ENCODE results near the gene ZNF365.
A peak's percentile ranks its signal among the peaks of the same experiment; 100 is the strongest.

ZNF365 gene

DNA sequence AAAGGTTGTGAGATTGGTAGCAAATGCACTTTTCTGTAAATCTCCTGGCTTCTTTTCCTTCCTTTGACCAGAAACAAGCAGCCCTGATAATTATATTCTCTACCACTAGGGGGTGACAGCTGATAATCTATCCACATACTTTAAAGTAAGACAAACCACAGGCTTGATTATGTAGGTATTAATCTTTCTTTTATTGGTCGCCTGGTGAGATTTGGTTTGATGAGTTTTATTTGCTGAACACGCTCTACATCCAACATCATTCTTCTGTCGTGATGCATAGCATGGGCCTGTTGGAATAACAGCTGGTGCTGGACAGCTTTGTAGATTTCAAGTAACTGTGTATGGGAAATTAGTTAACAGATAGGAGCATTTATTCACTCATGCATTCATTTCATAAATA lies 63.5 kb downstream of the ZNF365 start:
- no peak overlapping the region for H3K4me3 ChIP-seq
- TF ChIP-seq Cebpa-rat (IDR thresholded peaks at IDR 0.05) = no peak
- H4K20me1 ChIP-seq = no peaks in the 10 kb centered on the region
- H3K9me3 ChIP-seq = no peaks in the 10 kb centered on the region
- H3K36me3 ChIP-seq = no peaks in the 10 kb centered on the region
- H3K9ac ChIP-seq = no peak overlapping the region
- no peak overlapping the region for H3K27ac ChIP-seq
- H3K4me1 ChIP-seq = no peaks in the 10 kb centered on the region
- no peaks in the 10 kb centered on the region for H3K27me3 ChIP-seq
- H3K4me2 ChIP-seq = no peak overlapping the region

DNA sequence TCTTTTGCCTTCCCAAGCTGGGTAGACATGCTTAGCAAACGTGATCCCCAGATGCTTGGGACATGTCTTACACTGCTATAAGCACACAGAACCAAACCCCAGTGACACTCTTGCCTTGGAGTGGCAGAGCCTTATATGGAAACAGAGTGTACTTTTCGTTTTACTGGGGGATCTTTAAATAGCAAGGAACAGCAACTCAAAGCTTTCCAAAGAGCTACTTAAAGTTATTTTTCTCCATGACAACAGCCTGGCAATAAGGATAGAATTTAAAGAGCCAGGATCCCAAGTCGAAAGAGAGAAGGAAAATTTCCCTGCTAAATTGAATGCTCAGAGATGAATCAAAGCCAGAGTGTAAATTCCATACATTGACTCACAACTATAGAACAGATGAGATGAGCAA lies 67.8 kb downstream of the ZNF365 start:
- Histone ChIP-seq H3K9me3 (no peaks in the 10 kb centered on the region), H4K20me1 (no peaks in the 10 kb centered on the region), H3K36me3 (no peaks in the 10 kb centered on the region), H3K4me1 (peaks cover 7% of the 10 kb centered on the region; the same call in 1 of the 2 replicates), H3K27me3 (no peaks in the 10 kb centered on the region), H3K9ac (no peak overlapping the region), H3K27ac (no peak overlapping the region), H3K4me3 (no peak overlapping the region), H3K4me2 (no peak overlapping the region)
- TF ChIP-seq Cebpa-rat (IDR thresholded peaks at IDR 0.05) = no peak

DNA sequence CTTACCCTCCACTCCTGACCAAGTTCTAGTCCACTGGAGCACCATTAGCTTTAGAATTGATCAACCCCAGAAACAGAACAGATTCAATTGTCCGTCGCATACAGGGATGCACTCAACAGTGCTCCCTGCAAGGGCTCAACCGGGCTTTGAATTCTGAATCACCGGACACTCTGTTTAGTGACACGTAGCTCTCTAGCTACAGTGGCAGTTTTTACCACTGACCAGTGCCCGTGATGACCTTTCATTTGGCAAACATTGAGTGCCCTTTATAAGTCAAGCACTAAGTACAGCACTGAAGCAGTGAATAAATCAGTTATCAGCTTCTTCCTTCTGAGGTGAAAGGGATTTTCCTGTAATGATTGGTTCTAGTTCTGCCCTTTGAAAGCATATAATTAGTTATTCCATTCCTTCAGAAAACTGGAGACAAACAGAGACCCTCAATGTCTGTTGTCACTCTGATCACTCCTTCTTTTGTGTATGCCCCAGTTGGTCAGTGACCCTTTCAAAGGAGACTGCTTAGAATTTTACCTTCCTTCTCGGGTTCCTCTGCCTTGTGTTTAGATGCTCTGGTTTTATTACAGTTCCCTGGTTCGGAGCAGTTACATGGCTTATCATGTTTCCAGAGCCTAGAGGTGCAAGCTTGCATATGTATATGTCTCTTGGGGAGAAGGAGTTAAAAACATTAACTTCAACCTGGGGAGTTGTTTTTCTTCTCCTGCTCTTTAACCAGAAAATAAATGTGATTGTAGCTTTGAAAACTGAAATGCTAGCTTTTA lies 68.9 kb downstream of the ZNF365 start:
- H3K4me2 ChIP-seq = no peak overlapping the region
- no peak overlapping the region for H3K27ac ChIP-seq
- no peak overlapping the region for H3K9ac ChIP-seq

DNA sequence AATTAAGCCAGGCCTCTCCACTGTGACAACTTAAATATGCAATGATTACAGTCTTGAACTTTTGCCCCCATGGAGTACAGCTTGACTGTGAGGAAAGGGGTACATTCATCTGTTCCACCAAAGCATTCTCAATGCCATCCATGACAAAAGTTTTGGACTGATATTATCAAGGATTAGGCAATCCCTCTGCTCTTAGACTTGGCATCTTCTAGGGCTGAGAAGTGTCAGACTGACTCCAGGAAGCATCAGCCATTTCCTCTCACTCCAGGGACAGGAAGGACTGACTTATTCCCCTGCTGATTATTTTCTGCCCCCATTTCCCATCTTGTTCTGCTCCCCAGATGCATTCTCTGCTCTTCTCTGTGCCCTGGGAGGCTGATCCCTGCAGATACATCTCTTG lies 69.7 kb downstream of the ZNF365 start:
- Histone ChIP-seq H3K4me2 (peak overlapping the region; percentile 25; the same call in 1 of the 2 replicates), H3K4me3 (no peak overlapping the region), H3K27ac (no peak overlapping the region), H3K27me3 (no peaks in the 10 kb centered on the region), H3K9me3 (no peaks in the 10 kb centered on the region), H3K9ac (no peak overlapping the region), H3K4me1 (peaks cover 7% of the 10 kb centered on the region; the same call in 1 of the 2 replicates), H3K36me3 (no peaks in the 10 kb centered on the region), H4K20me1 (no peaks in the 10 kb centered on the region)
- TF ChIP-seq Cebpa-rat (IDR thresholded peaks at IDR 0.05) = no peak

More for the DNA sequence above, 68.9 kb downstream of the ZNF365 start:
- Histone ChIP-seq H3K9me3 (no peaks in the 10 kb centered on the region), H4K20me1 (no peaks in the 10 kb centered on the region), H3K36me3 (no peaks in the 10 kb centered on the region), H3K4me3 (no peak overlapping the region), H3K4me1 (peaks cover 7% of the 10 kb centered on the region; the same call in 1 of the 2 replicates), H3K27me3 (no peaks in the 10 kb centered on the region)
- TF ChIP-seq Cebpa-rat (IDR thresholded peaks at IDR 0.05) = no peak

DNA sequence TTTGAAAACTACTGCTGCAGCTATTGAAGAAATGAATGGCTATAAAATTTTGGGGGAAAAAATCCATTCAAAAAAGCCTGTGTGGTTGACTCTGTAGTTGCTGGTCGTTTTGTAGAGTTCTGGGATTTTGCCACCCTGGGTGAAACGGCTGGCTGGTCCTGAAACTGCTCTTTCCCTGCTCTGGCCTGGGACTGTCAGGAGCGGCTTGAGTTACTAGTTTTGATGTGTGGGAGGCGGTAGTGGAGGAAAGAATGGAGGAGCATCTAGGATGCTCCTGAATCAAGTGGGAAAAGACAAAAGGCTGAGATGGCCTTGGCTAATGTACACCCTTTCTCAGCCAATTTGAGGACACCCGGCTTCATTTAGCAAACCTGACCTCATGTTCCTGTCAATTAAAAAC lies 72.5 kb downstream of the ZNF365 start:
- no peak for TF ChIP-seq Cebpa-rat (IDR thresholded peaks at IDR 0.05)
- Histone ChIP-seq H3K27me3 (no peaks in the 10 kb centered on the region), H3K9me3 (no peaks in the 10 kb centered on the region), H3K27ac (no peak overlapping the region), H3K4me2 (no peak overlapping the region), H3K4me3 (no peak overlapping the region), H3K36me3 (no peaks in the 10 kb centered on the region), H4K20me1 (no peaks in the 10 kb centered on the region), H3K4me1 (peaks cover 13% of the 10 kb centered on the region; the same call in 1 of the 2 replicates), H3K9ac (no peak overlapping the region)

DNA sequence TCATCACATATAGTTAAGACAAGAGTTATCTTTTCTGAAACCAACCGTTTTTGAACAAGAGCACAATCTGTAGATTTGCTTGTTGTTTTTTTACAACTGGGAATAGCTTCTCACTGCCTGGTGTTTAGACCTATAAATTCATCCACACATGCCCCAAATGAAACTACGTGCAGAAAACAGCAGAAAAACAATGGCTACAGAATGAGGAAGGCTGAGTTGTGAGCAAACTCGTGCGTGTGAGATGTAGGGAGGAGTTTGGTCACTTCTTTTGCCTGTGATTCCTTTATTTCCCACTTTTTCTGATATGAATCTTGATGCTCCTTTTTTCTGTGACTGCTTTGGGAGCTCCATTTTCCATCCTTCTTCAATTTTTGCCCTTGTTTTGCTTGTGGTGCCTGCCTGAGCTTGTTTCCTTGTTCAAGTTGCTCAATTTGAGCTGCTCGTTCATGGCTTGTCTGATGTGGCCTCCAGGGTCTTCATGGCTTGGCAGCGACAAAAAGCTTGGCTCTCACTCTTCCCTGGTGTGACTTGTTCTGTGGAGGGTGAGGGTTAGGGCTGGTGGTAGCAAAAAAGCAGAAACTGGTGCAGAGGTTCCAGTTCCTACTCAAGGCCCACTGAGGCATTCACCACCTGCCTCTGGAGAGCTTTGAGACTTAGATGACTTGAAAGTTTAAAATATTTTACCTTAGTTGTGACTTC lies 76.9 kb downstream of the ZNF365 start:
- H3K4me3 ChIP-seq = no peak overlapping the region
- H3K4me2 ChIP-seq = peak overlapping the region; percentile 32; the same call in 1 of the 2 replicates

DNA sequence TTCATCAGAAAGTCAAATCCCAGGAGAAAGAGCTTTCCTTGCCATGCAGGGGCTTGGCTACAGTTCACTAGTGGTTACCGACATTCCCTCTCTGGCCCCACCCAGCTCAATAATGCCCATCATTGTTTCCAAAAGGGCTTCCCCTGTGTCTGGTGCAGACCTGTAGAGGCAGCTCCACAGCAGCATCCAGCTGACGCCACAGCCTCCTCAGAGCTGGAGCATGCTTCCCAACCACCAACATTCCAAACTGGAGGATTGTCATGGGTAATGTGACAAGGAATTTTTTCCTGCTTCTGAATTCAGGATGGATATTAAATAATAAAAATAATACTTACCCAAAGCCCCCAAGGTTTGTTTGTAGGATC lies 77.4 kb downstream of the ZNF365 start:
- no peaks in the 10 kb centered on the region for H4K20me1 ChIP-seq
- H3K27me3 ChIP-seq = no peaks in the 10 kb centered on the region
- H3K4me1 ChIP-seq = peaks cover 14% of the 10 kb centered on the region
- no peak overlapping the region for H3K9ac ChIP-seq
- peak overlapping the region; percentile 32; the same call in 1 of the 2 replicates for H3K4me2 ChIP-seq
- H3K27ac ChIP-seq = no peak overlapping the region
- H3K9me3 ChIP-seq = no peaks in the 10 kb centered on the region
- H3K4me3 ChIP-seq = no peak overlapping the region
- no peaks in the 10 kb centered on the region for H3K36me3 ChIP-seq
- no peak for TF ChIP-seq Cebpa-rat (IDR thresholded peaks at IDR 0.05)

More for the DNA sequence above, 76.9 kb downstream of the ZNF365 start:
- no peaks in the 10 kb centered on the region for H3K36me3 ChIP-seq
- no peaks in the 10 kb centered on the region for H3K27me3 ChIP-seq
- peaks cover 9% of the 10 kb centered on the region for H3K4me1 ChIP-seq
- no peak overlapping the region for H3K9ac ChIP-seq
- no peak overlapping the region for H3K27ac ChIP-seq
- TF ChIP-seq Cebpa-rat (IDR thresholded peaks at IDR 0.05) = no peak
- no peaks in the 10 kb centered on the region for H4K20me1 ChIP-seq
- no peaks in the 10 kb centered on the region for H3K9me3 ChIP-seq

Measured in BLaER1 (cell line).